Left lung (tissue), 10 donors: ENCODE measurements around the gene RGS8. TPM values are rescaled to one million over a fixed set of nuclear protein-coding genes. Genes with fewer than 3 reads are reported as not detected.

ENCODE experiments used
- ATAC-seq: fragments of 200-7000 bp; cut with Tn5 transposase; one replicate; pipeline ENCODE4 v1.9.1; 2020; ENCODE audit warnings: moderate library complexity
- DNase-seq, 4 donors: peaks; one replicate each; pipeline ENCODE4 v3.0.0-alpha.2; 2013 to 2020
- H3K27ac ChIP-seq, 2 donors: fragments of 200-600 bp; sonication (generic) in 1 of 2; one replicate each; pipeline versions ENCODE4 v1.5.0 to v1.8.0; 2020 to 2021
- H3K27me3 ChIP-seq, 2 donors: fragments of 200-600 bp; sonication (generic) in 1 of 2; one replicate each; pipeline versions ENCODE4 v1.5.0 to v1.8.0; 2020 to 2021
- H3K36me3 ChIP-seq, 2 donors: fragments of 200-600 bp; sonication (generic) in 1 of 2; one replicate each; pipeline versions ENCODE4 v1.5.0 to v1.8.0; 2020 to 2021
- H3K4me1 ChIP-seq, 2 donors: fragments of 200-600 bp; one replicate each; pipeline ENCODE4 v1.8.0; 2021
- H3K4me3 ChIP-seq, 2 donors: fragments of 200-600 bp; sonication (generic) in 1 of 2; one replicate each; pipeline versions ENCODE4 v1.5.0 to v1.8.0; 2020 to 2021; ENCODE audit warnings: mild to moderate bottlenecking in 1 of 2
- H3K9me3 ChIP-seq, 2 donors: fragments of 200-600 bp; sonication (generic) in 1 of 2; one replicate each; pipeline versions ENCODE4 v1.5.0 to v1.8.0; 2020 to 2021
- CTCF ChIP-seq, 2 donors: fragments of 200-600 bp; sonication (generic) in 1 of 2; IDR thresholded peaks; one replicate each; pipeline versions ENCODE4 v1.5.0 to v1.8.0; 2021; ENCODE audit warnings: antibody characterized with exemption in 2 of 2
- intact Hi-C, 2 donors: fragments of 100-400 bp; cut with DNase I; formaldehyde crosslinking; loops; one replicate each; pipeline versions ENCODE4 v1.11.2 to v1.14.2; 2022
- polyA plus RNA-seq, 6 donors: library from polyadenylated mRNA; unstranded; fragments of 120-200 nt; gene quantifications; one replicate each; pipeline ENCODE4 v1.2.1, GENCODE V29; 2013; ENCODE audit not compliant: insufficient read length in 6 of 6
- total RNA-seq, 2 donors: library from RNA; stranded (reverse); fragmentation: NEBNext Ultra II Directional; extraction: Animal tissue kit (Norgen Biotek cat#: 25700); gene quantifications; one replicate each; pipeline ENCODE4 v1.2.1, GENCODE V29; 2021
- donor health status: DM: no; HTN: yes; CAD: no.
- donor health status: DM: no; HTN: no; CAD: no.

The RGS8 gene
- total and polyA plus RNA-seq, 8 donors = 0.05 TPM; not detected in 7

GRCh38 chr1:182667848-182668505 is 16.4 kb downstream of the RGS8 start:
- DNase-seq = no peak
- no peak for ATAC-seq
- Histone ChIP-seq H3K27ac (no peak overlapping the region), H3K36me3 (no peaks in the 10 kb centered on the region), H3K4me3 (no peak overlapping the region), H3K27me3 (peaks cover 3 to 7% of the 10 kb centered on the region in 2 donors), H3K9me3 (no peaks in the 10 kb centered on the region), H3K4me1 (no peaks in the 10 kb centered on the region)
- intact Hi-C loops = no loop called here
- TF ChIP-seq CTCF (IDR thresholded peaks at IDR 0.05) = no peak

- H3K27ac ChIP-seq = no peak overlapping the region
- H3K9me3 ChIP-seq = no peaks in the 10 kb centered on the region
- ATAC-seq = no peak
- no peaks in the 10 kb centered on the region for H3K36me3 ChIP-seq
- H3K27me3 ChIP-seq = peaks cover 0 to 1% of the 10 kb centered on the region in 2 donors
- H3K4me3 ChIP-seq = no peak overlapping the region
- no peaks in the 10 kb centered on the region for H3K4me1 ChIP-seq
- intact Hi-C loops = no loop called here
- no peak for TF ChIP-seq CTCF (IDR thresholded peaks at IDR 0.05)
- DNase-seq = no peak
Observed at GRCh38 chr1:182666706-182667105, 17.7 kb downstream of the RGS8 start.

- no peaks in the 10 kb centered on the region for H3K27me3 ChIP-seq
- no peak overlapping the region for H3K27ac ChIP-seq
- DNase-seq = no peak
- no peaks in the 10 kb centered on the region for H3K36me3 ChIP-seq
- H3K9me3 ChIP-seq = no peaks in the 10 kb centered on the region
- no peaks in the 10 kb centered on the region for H3K4me1 ChIP-seq
- intact Hi-C loops = no loop called here
- no peak for TF ChIP-seq CTCF (IDR thresholded peaks at IDR 0.05)
- no peak for ATAC-seq
- no peak overlapping the region for H3K4me3 ChIP-seq
Observed at GRCh38 chr1:182664296-182664695, 20.1 kb downstream of the RGS8 start.

GRCh38 chr1:182662956-182663355 is 21.4 kb downstream of the RGS8 start:
- no peaks in the 10 kb centered on the region for H3K36me3 ChIP-seq
- no peak overlapping the region for H3K27ac ChIP-seq
- ATAC-seq (no peak), DNase-seq (no peak)
- no peaks in the 10 kb centered on the region for H3K4me1 ChIP-seq
- intact Hi-C loops = no loop called here
- H3K9me3 ChIP-seq = no peaks in the 10 kb centered on the region
- H3K27me3 ChIP-seq = no peaks in the 10 kb centered on the region
- H3K4me3 ChIP-seq = no peak overlapping the region
- no peak for TF ChIP-seq CTCF (IDR thresholded peaks at IDR 0.05)

GRCh38 chr1:182662121-182662890 is 22.1 kb downstream of the RGS8 start:
- no peak for ATAC-seq
- H3K4me3 ChIP-seq = no peak overlapping the region
- H3K27ac ChIP-seq = no peak overlapping the region
- H3K9me3 ChIP-seq = no peaks in the 10 kb centered on the region
- no peaks in the 10 kb centered on the region for H3K27me3 ChIP-seq
- intact Hi-C loops = no loop called here
- H3K4me1 ChIP-seq = no peaks in the 10 kb centered on the region
- no peak for TF ChIP-seq CTCF (IDR thresholded peaks at IDR 0.05)
- DNase-seq = no peak
- H3K36me3 ChIP-seq = no peaks in the 10 kb centered on the region
